GM12874 (cell line): ENCODE results near the gene ELP4.

Experiments used
- CTCF ChIP-seq: IDR thresholded peaks from 2 replicates; pipeline ENCODE4 v1.5.1; 2011; ENCODE audit warnings: low read depth, mild to moderate bottlenecking, control low read depth, low read length, moderate library complexity; ENCODE audit not compliant: insufficient read depth

ELP4 gene

GRCh38 chr11:31484497-31484896 is 25.1 kb upstream of the ELP4 start:
- no peak for TF ChIP-seq CTCF

GRCh38 chr11:31487848-31488247 is 21.7 kb upstream of the ELP4 start:
- TF ChIP-seq CTCF, result 0 out of 2 replicates have a peak, but pooled peaks have one; percentile 9

- no peak for TF ChIP-seq CTCF
Observed at GRCh38 chr11:31492320-31492913, 17.1 kb upstream of the ELP4 start.

GRCh38 chr11:31493235-31493634 is 16.3 kb upstream of the ELP4 start:
- no peak for TF ChIP-seq CTCF

GRCh38 chr11:31499576-31500178 is 9.9 kb upstream of the ELP4 start:
- TF ChIP-seq CTCF, result no peak

GRCh38 chr11:31500560-31500959 is 9.0 kb upstream of the ELP4 start:
- TF ChIP-seq CTCF, result no peak

- TF ChIP-seq CTCF, result no peak
Observed at GRCh38 chr11:31509051-31509428, 527 bp upstream of the ELP4 start.

GRCh38 chr11:31512117-31512516 is 2.5 kb downstream of the ELP4 start:
- no peak for TF ChIP-seq CTCF
